ENCODE data around the gene FXYD1. TPM values are rescaled to one million over a fixed set of nuclear protein-coding genes. Genes with fewer than 3 reads are reported as not detected.

FXYD1 gene
- total RNA-seq, result 10 to 100 TPM in 2 of 4 donors, 1 to 10 TPM in 1, not detected in 1; 3.9 to 29.9 (median 10.1) TPM

DNA sequence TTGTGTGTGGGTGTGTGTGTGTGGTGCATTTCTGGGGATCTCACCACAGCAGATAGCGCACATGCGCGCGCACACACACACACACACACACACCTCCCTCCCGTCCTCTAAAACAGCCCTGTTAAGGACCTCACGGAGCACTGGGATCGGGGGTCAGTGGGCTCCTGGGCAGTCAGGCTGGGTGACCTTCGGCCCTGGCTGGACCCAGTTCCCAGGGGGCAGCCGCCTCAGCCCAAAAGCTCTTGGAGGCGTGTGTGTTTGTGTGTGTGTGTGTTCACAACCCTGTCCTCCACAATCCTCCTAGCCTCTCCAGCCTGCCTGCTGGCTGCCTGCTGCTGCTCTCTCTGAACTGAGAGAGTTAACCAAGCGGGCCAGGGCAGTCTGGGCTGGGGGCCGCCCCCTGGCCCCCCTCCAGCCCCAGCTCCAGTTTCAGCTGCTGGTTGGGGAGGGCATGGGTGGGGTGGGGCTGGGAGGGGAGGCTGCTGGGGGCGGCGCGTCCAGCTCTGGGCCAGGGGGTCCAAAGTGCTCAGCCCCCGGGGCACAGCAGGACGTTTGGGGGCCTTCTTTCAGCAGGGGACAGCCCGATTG, at the start of gene FXYD1:
Gene FXYD1 (plus strand): TSS at position 520 of the 588 bp plus-strand sequence. CDS start 1,256 bp downstream, outside the sequence.
- Histone ChIP-seq H3K36me3 (no peaks in the 10 kb centered on the region), H3K27me3 (peaks cover 0 to 20% (median 8%) of the 10 kb centered on the region in 4 donors), H3K9me3 (no peaks in the 10 kb centered on the region), H3K27ac (peak within 1 kb of the TSS; percentile 70 to 93 (median 88)), H3K4me1 (peaks cover 21 to 82% (median 40%) of the 10 kb centered on the region in 3 donors), H3K4me3 (peak within 1 kb of the TSS in 3 of 4 donors; percentile 35 to 57 (median 37))
- WGBS, 2 donors, result 51 to 90% methylated on average over 4 to 5 of the region's 18 CpGs
- intact Hi-C loops (cut with DNase I), result no loop called here
- no peak for TF ChIP-seq POLR2A (IDR thresholded peaks at IDR 0.05)
- no peak for TF ChIP-seq CTCF (IDR thresholded peaks at IDR 0.05)
- no peak for DNase-seq

DNA sequence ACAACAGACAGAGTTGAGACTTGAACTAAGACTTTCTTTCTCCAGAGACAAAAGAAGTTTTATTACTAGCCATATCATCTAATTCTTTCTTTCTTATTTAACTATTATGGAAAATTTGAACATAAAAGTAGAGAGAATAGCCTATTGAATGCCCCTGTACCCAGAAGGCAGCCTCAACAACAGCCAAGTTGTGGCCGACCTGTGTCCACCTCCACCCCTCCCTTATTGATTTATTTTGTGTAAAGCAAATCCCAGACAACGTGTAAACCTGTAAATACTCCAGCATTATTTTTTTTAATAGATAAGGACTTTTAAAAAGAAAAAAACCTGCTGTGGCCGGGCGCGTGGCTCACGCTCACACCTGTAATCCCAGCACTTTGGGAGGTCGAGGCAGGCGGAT, 49.1 kb upstream of the FXYD1 start:
- intact Hi-C loops (cut with DNase I), result no loop called here
- H3K9me3 ChIP-seq, result no peaks in the 10 kb centered on the region
- TF ChIP-seq POLR2A (IDR thresholded peaks at IDR 0.05), result no peak
- TF ChIP-seq CTCF (IDR thresholded peaks at IDR 0.05), result no peak
- no peaks in the 10 kb centered on the region for H3K36me3 ChIP-seq
- peaks cover 0 to 33% (median 0%) of the 10 kb centered on the region in 4 donors for H3K27me3 ChIP-seq
- no peak overlapping the region for H3K4me3 ChIP-seq
- H3K4me1 ChIP-seq, result peaks cover 9 to 43% (median 20%) of the 10 kb centered on the region in 3 donors
- H3K27ac ChIP-seq, result no peak overlapping the region
- DNase-seq, result no peak
- whole genome bisulfite sequencing, 2 donors, result 86 to 89% methylated on average over 8 of the region's 8 CpGs

DNA sequence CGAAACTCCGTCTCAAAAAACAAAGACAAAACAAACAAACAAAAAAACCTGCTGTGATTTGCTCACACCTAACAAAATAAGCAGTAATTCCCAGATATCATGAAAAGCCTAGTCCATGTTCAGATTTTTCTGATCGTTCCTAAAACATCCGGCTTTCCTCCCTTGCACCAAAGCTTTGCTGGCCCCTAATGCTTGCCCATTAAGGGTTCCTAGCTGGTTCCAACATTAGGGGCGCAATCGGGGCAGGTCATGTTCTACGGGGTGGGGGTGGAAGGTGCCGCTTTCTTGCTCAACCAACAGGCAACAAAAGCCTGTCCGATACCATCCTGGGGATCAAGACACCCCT, 48.5 kb upstream of the FXYD1 start:
- no peak overlapping the region for H3K27ac ChIP-seq
- H3K9me3 ChIP-seq, result no peaks in the 10 kb centered on the region
- no peak for DNase-seq
- peaks cover 9 to 49% (median 20%) of the 10 kb centered on the region in 3 donors for H3K4me1 ChIP-seq
- TF ChIP-seq CTCF (IDR thresholded peaks at IDR 0.05) (no peak), POLR2A (IDR thresholded peaks at IDR 0.05) (no peak)
- H3K27me3 ChIP-seq, result peaks cover 0 to 33% (median 0%) of the 10 kb centered on the region in 4 donors
- intact Hi-C loops (cut with DNase I), result no loop called here
- H3K36me3 ChIP-seq, result no peaks in the 10 kb centered on the region
- 25 to 36% methylated on average over 4 to 9 of the region's 9 CpGs for WGBS, 2 donors
- H3K4me3 ChIP-seq, result no peak overlapping the region

DNA sequence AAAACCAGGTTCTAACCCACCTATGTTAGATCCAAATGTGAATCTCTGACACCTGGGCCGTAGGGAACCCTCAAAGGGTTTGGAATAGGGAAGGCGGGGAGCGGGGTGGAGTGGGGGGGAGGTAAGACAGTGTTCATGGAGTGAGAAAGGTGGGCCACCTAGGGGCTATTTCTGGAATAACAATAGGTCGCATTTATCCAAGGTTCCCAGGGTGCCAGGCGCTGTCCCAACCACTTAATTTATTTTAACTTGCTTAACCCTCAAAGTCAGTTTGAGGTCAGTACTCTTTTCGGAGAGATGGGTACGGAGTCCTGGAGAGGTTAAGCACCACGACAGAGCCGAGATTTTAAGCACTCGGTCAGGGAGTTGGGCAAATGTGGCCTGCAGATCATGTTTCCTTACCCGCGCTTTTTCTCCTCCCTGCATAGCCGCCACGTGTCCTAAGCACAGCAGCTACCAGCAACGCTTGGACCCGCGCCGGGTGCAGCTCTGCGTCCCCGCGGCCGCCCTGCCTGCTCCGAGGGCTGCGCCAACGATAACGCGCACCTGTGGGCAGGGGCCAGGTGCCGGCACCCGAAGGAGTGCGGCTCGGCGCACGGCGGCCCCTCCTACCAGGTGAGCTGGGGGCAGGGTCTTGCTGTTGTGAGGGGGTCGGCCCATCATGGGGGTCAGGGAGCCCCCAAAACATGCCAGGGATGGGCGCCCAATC, 48.0 kb upstream of the FXYD1 start:
- WGBS, 2 donors, result 8 to 33% methylated on average over 10 to 27 of the region's 36 CpGs
- H3K4me1 ChIP-seq, result peaks cover 10 to 54% (median 20%) of the 10 kb centered on the region in 3 donors
- no peaks in the 10 kb centered on the region for H3K36me3 ChIP-seq
- no peak overlapping the region for H3K27ac ChIP-seq
- peaks cover 0 to 33% (median 0%) of the 10 kb centered on the region in 4 donors for H3K27me3 ChIP-seq
- H3K4me3 ChIP-seq, result peak overlapping the region in 1 of 4 donors; percentile 42
- intact Hi-C loops (cut with DNase I), result no loop called here
- TF ChIP-seq POLR2A (IDR thresholded peaks at IDR 0.05) (no peak), CTCF (IDR thresholded peaks at IDR 0.05) (peak; percentile 41 to 63 (median 58))
- DNase-seq, result no peak
- H3K9me3 ChIP-seq, result no peaks in the 10 kb centered on the region

- intact Hi-C loops (cut with DNase I), result no loop called here
- 84 to 87% methylated on average over 5 of the region's 5 CpGs for WGBS, 2 donors
- Histone ChIP-seq H3K9me3 (no peaks in the 10 kb centered on the region), H3K36me3 (no peaks in the 10 kb centered on the region), H3K27me3 (peaks cover 0 to 28% (median 0%) of the 10 kb centered on the region in 4 donors), H3K27ac (peak overlapping the region in 1 of 4 donors; percentile 83), H3K4me1 (peaks cover 17 to 77% (median 25%) of the 10 kb centered on the region in 3 donors), H3K4me3 (no peak overlapping the region)
- TF ChIP-seq POLR2A (IDR thresholded peaks at IDR 0.05), result no peak
- TF ChIP-seq CTCF (IDR thresholded peaks at IDR 0.05), result no peak
- DNase-seq, result no peak
Measured at GRCh38 chr19:35093430-35093829, 45.2 kb upstream of the FXYD1 start.

Data from esophagus squamous epithelium (tissue), 5 donors.